CD4-positive, alpha-beta T cell treated with Interleukin-4 for 4 hours (primary cell): Measurements from ENCODE around the gene SRGAP1.

ENCODE experiments used
- DNase-seq: peaks from one replicate; pipeline ENCODE4 v3.0.0-alpha.2; 2020

The SRGAP1 gene

GRCh38 chr12:63911341-63911740, 66.8 kb downstream of the SRGAP1 start:
- DNase-seq = no peak

DNA sequence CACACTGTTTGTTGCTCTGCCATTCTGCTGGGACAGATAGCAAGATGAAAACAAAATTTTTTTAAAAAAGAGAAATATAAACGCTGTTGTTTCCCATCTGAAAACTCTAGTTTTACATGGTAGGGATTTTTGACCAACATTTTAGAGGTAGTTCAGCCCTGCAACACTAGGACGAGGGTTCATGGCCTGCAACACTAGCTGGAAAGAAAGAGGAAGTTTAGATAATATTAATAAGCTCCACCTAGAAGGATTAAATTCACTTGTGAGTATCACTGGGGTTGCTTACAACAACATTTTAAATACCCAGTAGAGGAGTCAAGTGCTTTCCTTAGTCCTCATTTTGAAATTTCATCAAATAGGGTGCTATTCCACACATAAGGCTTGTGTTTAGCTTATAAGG, 68.2 kb downstream of the SRGAP1 start:
- DNase-seq = no peak

DNA sequence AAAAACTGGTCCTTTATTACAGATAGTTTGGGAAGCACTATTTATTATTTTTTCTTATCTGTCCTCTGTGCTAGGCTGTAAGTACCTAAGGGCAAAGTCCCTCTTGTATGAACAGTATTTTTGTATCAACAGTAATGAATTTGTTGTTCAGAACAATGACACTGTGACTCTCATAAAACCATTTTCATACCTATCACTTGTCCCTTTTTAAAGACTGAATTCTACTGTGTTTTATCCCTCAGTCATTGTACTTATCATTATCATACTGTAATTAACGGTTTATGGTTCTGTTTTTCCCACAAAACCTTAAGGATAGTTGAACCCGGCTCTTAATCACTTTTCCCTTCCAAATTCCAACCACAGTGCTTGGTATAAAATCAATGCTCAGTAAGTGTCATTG, 69.4 kb downstream of the SRGAP1 start:
- DNase-seq = no peak

DNA sequence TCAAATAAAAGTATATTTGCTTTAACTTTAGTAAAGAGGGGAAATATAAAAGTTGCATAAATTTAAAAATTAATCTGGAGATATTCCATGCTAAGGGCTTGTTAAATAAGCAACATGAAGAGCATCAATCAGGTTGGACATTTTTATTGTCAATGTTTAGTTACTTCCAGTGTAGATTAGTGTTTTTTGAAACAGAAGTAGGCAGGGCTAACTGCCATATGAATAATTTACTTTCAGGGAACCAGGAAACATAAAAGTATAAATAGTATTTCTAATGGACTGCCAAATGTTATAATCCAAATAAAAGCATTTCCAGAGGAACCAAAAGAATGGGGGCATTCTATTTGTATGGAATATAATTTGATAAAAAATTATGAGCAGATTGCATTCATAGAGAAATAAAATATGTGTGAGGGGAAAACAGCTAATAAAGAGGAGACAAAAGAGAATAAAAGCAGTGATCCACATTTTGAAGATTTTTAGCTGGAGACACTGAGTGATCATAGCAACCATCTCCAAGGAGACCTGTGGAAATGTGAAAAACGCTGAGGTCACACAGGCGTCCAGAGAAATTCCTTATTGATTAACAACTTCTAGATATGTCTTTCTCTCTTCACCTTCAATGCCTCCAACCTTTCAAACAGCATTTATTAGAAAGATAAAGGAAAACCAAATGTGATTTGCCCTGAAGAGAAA, 70.8 kb downstream of the SRGAP1 start:
- no peak for DNase-seq

DNA sequence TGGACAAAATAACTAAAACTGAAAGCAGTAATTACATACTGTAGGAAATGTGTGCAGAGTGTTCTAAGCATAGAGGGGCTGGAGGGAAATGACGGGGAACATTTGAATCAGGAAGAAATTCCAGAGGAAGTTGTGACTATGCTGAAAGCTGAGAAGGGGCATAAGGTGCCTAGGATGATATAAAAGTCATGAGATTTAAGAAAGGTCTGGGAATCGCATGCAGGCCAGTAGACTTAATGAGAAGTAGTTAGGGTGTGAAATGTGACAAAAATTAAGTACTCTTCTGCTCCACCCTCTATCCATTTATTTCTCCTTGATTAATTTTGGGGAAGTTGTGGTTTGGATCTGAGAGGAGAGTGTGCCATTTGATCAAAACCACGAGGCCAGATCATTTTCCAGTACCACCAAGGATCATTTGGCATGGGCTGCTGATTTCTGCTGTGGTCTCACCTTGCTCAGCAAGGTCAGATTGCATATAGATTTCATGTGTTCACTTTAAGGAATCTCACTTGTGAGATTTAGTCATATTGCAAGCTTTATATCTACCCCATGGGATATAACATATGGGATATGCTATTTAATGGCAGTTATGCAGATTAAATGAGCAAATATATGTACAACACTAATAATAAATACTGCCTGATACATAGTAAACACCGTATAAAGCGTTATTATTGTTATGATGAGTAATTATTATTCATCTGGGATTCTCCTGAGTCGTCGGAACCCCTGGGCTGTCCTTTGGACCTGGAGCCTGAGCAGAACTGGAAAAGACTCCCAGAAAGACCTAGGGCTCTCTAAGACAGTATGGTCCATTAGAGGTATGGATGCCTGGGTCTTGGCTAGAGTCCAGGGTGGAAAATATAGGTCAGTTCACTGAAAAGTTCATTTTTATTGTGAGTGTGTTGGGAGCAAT, 72.3 kb downstream of the SRGAP1 start:
- DNase-seq = no peak

DNA sequence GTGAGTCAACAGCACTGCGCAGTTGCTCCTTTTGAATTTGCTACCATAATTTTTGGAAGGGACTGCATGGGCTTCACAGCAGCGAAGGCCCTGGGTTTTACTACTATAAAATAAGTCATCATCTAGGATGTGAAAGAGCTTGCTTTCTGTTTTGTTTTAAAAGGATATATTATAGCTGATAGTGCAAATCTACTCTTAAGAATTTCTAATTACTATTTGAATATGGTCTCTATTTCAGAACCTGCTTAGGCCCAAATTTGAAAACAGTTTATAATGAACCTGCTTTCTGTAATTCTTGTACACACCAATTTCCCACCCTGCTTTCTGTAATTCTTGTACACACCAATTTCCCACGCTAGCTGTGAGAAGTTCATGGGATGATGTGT, 73.0 kb downstream of the SRGAP1 start:
- no peak for DNase-seq

GRCh38 chr12:63917864-63918799, 73.6 kb downstream of the SRGAP1 start:
- DNase-seq = peak; percentile 15

- no peak for DNase-seq
These were observed 74.3 kb downstream of the SRGAP1 start for GRCh38 chr12:63918800-63919300.

DNA sequence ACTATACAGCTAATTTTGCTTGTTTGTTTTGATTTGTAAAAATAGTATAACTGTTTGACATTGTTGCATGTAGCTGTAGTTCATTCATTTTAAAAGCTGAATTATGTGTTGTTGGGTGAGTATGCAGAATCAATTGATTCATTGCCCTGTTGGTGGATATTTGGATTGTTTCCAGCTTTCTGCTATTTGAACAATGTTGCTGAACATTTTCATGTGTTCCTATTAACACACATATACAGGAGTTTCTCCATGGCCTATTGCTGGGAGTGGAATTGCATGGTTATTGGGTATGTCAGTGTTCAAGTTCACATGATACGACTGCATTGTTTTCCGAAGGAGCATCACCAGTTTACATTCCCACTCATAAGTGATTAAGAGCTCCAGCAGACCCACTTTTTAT, 75.3 kb downstream of the SRGAP1 start:
- no peak for DNase-seq

DNA sequence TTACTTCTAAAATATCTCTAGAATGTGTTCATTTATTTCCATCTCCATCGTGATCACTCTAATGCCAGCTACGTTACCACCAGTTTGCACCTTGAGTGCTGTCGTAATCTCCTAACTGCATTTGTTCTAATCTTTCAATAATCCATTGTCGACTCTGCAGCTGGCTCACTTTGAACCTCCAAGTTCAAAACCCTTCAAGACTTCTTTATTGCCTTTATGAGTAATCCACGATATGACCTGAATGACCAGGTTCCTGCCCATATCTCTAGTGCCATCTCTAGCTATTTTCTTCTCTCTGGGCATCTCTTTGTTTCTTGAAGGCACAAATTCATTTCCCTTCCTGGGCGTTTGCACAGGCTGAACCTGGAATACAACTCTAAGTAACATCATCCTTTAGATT, 76.7 kb downstream of the SRGAP1 start:
- no peak for DNase-seq

GRCh38 chr12:63922474-63922873, 78.0 kb downstream of the SRGAP1 start:
- DNase-seq = no peak

DNA sequence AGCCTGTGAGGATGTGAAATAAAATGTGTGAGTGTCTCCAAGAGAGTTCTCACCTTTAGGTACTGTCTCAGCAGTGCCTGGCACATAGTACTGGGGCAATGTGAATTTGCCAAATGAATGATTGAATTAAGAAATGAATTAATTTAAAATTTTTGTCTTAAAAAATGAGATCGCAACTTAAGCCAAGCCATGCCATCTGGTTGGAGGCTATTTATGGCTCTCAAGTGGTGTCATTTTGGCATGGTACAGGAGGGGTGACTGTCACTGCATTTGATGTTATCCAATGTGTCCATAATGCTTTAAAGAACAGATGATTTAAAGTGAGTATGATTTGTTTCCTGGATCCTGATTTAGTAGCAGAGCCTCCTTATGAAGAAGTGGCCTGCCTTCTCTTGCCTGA, 80.3 kb downstream of the SRGAP1 start:
- no peak for DNase-seq

DNA sequence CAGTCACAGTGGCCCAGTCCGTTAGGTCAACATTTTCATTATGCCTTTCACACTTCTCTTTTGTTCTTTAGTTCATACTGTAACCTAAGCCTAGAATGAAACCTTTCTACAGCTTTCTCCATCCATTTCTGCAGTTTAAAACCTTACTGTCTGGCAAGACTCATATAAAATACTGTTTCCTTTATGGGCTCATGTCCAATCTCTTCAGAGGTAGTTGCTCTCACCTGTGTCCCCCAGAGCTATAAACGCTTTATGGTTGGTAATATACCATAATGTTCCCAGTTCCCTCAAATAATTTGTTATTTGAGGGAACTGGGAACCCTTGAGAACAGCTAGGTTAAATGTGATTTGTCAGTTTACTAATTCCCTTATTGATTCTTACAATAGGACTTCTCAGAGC, 83.0 kb downstream of the SRGAP1 start:
- DNase-seq = no peak

DNA sequence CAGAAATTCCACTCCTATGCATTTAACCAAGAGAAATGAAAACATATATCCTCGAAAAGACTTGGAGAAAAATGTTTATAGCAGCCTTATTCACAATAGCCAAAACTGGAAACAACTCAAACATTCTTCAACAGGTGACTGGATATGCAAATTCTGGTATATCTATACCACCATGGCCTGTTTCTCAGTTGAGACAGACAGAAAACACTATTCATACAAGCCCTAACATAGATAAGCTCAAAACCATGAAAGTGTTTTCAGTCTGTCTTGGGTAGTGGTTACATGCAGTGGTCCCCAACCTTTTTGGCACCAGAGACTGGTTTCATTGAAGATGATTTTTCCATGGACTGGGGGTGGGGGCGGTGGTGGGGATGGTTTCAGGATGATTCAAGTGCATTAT, 83.8 kb downstream of the SRGAP1 start:
- DNase-seq = no peak

DNA sequence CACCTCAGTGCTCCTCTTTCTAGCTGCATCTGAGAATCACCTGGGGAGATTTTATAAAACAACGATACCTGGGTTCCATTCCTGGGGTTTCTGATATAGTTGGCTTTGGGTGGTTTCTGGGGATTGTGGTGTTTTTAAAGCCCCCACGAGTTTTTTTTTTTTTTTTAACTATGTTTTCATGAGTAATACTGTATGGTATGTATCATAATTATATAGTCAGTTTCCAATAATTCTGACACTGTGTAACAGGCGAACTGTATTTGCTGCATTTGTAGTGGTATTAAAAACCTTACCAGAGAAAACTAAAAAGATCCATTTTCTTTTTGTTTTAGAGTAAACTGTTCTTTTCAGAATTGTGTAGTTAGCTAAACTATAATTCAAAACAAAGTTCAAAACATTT, 84.9 kb downstream of the SRGAP1 start:
- no peak for DNase-seq

- no peak for DNase-seq
These were observed 86.5 kb downstream of the SRGAP1 start for GRCh38 chr12:63930971-63931370.

GRCh38 chr12:63931703-63932102, 87.2 kb downstream of the SRGAP1 start:
- no peak for DNase-seq

GRCh38 chr12:63934936-63935335, 90.4 kb downstream of the SRGAP1 start:
- no peak for DNase-seq

DNA sequence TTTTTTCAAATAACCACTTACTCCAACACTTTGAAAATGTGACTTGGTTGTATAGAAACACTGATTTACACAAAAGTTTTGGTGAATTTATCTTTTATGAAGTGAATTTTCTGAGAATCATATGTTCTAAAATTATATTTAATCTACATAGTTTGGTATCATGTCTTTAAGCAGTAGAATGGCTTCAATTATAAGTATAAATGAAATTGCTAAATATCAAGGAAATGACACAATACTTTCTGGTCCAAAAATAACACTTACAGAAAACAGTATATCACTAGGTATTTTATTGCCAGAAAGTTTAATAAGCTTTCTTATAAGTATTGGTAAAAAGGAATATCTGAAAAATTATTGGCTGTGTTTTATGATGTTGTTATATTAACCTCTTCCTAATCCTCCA, 90.9 kb downstream of the SRGAP1 start:
- DNase-seq = no peak

- no peak for DNase-seq
These were observed 93.1 kb downstream of the SRGAP1 start for GRCh38 chr12:63937378-63938316.

DNA sequence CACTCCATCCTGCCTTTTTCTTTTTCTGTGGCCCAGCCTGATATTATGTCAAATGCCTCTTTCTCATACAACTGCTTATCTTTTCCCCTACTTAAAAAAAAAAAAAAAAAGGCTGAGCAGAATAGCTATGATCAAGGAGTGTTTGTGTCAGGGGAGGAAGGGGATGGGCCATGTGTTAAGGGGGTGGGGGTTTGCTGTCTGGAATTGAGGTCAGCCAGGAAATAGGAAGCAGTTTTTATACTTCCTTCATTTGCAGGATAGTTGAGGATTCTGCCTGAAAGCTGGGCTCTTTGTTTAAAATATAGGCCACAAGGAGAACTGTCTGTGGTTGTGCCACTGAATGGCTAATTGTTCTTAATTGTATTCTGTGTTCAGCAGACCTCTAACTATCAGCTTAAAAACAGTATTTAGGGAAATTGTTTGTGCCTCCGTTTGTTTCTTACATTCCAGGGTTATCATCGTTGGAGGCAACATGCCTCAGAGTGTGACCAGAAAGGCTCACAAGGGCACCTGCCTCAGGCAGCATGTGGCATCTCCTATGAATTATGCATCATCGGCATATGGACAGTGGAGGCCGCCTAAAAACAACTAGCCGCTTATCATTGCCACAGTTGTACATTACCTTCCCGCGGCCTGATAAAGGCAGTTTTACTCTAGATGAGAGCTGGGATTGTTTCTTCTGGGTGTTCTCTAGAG, 96.0 kb downstream of the SRGAP1 start:
- DNase-seq = no peak
